Endodermal cell (in vitro differentiated cells): Measurements from ENCODE around the gene PKP3. TPM values are rescaled to one million over a fixed set of nuclear protein-coding genes. Genes with fewer than 3 reads are reported as not detected.
A peak's percentile ranks its signal among the peaks of the same experiment; 100 is the strongest.

ENCODE experiments used
- DNase-seq: peaks from one replicate; pipeline ENCODE4 v3.0.0-alpha.2; 2017
- H3K27ac ChIP-seq: 2 replicates; pipeline ENCODE4 v1.5.1; 2013; ENCODE audit warnings: mild to moderate bottlenecking, low read depth, low read length, moderate library complexity
- H3K27me3 ChIP-seq: 2 replicates; pipeline ENCODE4 v1.6.1; 2013; ENCODE audit warnings: mild to moderate bottlenecking, low read length, moderate library complexity; ENCODE audit not compliant: insufficient read depth, control insufficient read depth, poor library complexity, severe bottlenecking
- H3K36me3 ChIP-seq: 2 replicates; pipeline ENCODE4 v1.7.0; 2013; ENCODE audit warnings: mild to moderate bottlenecking, low read length, moderate library complexity; ENCODE audit not compliant: control insufficient read depth, insufficient read depth
- H3K4me1 ChIP-seq: one replicate; pipeline ENCODE4 v1.7.0; 2013; ENCODE audit warnings: low read length; ENCODE audit not compliant: control insufficient read depth, insufficient read depth
- H3K4me3 ChIP-seq: 2 replicates; pipeline ENCODE4 v1.5.1; 2013; ENCODE audit warnings: mild to moderate bottlenecking, low read length, moderate library complexity
- H3K9ac ChIP-seq: 2 replicates; pipeline ENCODE4 v1.6.1; 2013; ENCODE audit warnings: mild to moderate bottlenecking, low read length, moderate library complexity; ENCODE audit not compliant: poor library complexity, severe bottlenecking; ENCODE audit errors: extremely low read depth
- H3K9me3 ChIP-seq: 2 replicates; pipeline ENCODE4 v1.6.1; 2013; ENCODE audit warnings: mild to moderate bottlenecking, low read length, moderate library complexity; ENCODE audit not compliant: control insufficient read depth
- H3K27ac Mint-ChIP-seq: 2 replicates; pipeline ENCODE4 v1.8.0; 2020; ENCODE audit warnings: mixed read lengths
- H3K27me3 Mint-ChIP-seq: 2 replicates; pipeline ENCODE4 v1.8.0; 2021; ENCODE audit warnings: mild to moderate bottlenecking, mixed read lengths; ENCODE audit not compliant: insufficient read depth
- H3K36me3 Mint-ChIP-seq: 2 replicates; pipeline ENCODE4 v1.8.0; 2020; ENCODE audit warnings: low read depth, mixed read lengths
- H3K4me1 Mint-ChIP-seq: 2 replicates; pipeline ENCODE4 v1.8.0; 2020; ENCODE audit warnings: mixed read lengths
- H3K4me3 Mint-ChIP-seq: 2 replicates; pipeline ENCODE4 v1.8.0; 2020; ENCODE audit warnings: mild to moderate bottlenecking, moderate library complexity, mixed read lengths
- H3K9me3 Mint-ChIP-seq: 2 replicates; pipeline ENCODE4 v1.8.0; 2020; ENCODE audit warnings: mild to moderate bottlenecking, mixed read lengths
- WGBS, 2 experiments: methylation state at CpG; one replicate each; pipeline versions ENCODE4 v1.1.5 to v1.1.7; 2013; ENCODE audit warnings: missing lambda C conversion rate in 2 of 2, mixed read lengths in 1 of 2; ENCODE audit not compliant: insufficient coverage in 1 of 2, insufficient read length in 1 of 2; 5-methylcytosine and 5-hydroxymethylcytosine counted together
- total RNA-seq, 2 donors: library from RNA; stranded (reverse); fragmentation: NEBNext Ultra II Directional in 1 of 2; extraction: Animal tissue kit (Norgen Biotek cat#: 25700) in 1 of 2; gene quantifications; 2 replicates in 1 of 2; 3 replicates in 1 of 2; pipeline ENCODE4 v1.2.1, GENCODE V29; 2021
- TF ChIP-seq, protein P1 (sequence below): fragments of 200-600 bp; sonication (generic); conservative IDR thresholded peaks from 2 replicates; pipeline ENCODE4 v1.5.0; 2021; ENCODE audit warnings: antibody characterized with exemption, mild to moderate bottlenecking

PKP3 gene
- total RNA-seq, 2 donors from 2014 or later, result 35.4 to 44.8 TPM

DNA sequence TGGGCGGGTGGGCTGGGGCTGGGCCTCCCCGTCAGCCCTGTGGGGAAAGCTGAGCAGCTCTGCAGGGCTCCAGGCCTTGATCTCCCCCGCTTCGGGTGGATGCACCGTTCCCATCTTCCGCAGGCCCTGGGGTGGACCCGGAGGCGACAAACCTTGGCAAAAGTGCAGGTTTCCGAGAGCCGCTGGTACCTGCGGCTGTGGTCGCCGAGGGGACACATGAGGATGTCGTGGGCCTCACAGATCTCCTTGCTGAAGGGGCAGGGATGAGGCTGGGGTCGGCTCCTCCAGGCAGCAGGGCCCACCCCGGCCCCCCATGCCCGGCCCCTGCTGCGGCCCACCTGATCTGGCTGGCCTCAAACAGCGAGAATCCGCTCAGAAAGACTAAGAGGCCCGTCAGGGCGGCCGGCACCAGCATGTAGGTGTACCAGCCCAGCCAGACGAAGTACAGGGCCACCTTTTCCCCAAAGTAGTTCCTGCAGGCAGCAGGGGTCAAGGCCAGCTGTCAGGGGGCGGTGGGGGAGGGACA is 36.0 kb downstream of the PKP3 start:
- peaks cover 14% of the 10 kb centered on the region for H3K27me3 Mint-ChIP-seq
- H3K9ac ChIP-seq, result no peak overlapping the region
- no peaks in the 10 kb centered on the region for H3K9me3 ChIP-seq
- H3K36me3 Mint-ChIP-seq, result peaks cover 4% of the 10 kb centered on the region
- no peak overlapping the region for H3K27ac ChIP-seq
- H3K4me1 Mint-ChIP-seq, result no peaks in the 10 kb centered on the region
- H3K36me3 ChIP-seq, result no peaks in the 10 kb centered on the region
- TF ChIP-seq, protein P1, sequence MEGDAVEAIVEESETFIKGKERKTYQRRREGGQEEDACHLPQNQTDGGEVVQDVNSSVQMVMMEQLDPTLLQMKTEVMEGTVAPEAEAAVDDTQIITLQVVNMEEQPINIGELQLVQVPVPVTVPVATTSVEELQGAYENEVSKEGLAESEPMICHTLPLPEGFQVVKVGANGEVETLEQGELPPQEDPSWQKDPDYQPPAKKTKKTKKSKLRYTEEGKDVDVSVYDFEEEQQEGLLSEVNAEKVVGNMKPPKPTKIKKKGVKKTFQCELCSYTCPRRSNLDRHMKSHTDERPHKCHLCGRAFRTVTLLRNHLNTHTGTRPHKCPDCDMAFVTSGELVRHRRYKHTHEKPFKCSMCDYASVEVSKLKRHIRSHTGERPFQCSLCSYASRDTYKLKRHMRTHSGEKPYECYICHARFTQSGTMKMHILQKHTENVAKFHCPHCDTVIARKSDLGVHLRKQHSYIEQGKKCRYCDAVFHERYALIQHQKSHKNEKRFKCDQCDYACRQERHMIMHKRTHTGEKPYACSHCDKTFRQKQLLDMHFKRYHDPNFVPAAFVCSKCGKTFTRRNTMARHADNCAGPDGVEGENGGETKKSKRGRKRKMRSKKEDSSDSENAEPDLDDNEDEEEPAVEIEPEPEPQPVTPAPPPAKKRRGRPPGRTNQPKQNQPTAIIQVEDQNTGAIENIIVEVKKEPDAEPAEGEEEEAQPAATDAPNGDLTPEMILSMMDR, result no peak
- no peak overlapping the region for H3K27ac Mint-ChIP-seq
- DNase-seq, result peak; percentile 60
- H3K27me3 ChIP-seq, result no peaks in the 10 kb centered on the region
- no peak overlapping the region for H3K4me3 ChIP-seq
- WGBS, 2 experiments, result 65 to 72% methylated on average over 12 to 24 of the region's 25 CpGs
- H3K9me3 Mint-ChIP-seq, result peaks cover 4% of the 10 kb centered on the region
- H3K4me1 ChIP-seq, result no peaks in the 10 kb centered on the region
- no peak overlapping the region for H3K4me3 Mint-ChIP-seq

DNA sequence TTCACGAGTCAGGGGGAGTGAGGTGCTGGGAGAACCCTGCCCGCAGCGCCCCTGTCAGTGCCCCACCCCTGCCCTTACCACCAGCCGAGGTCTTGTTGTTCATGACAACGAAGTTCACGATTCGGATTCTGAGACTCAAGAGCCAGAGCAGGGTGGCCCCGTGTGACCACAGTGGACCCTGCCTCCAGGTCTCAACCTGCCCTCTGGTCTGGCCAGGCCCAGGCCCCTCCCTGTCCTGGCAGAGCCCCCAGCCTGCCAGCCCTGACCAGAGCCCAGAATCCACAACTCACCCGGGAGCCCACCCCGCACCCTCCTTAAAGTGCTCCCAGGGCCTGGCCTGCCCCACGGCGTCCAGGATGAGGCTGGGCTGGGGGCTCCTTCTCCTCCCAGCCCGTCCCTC is 37.9 kb downstream of the PKP3 start:
- 85 to 92% methylated on average over 9 to 13 of the region's 13 CpGs for WGBS, 2 experiments
- Histone ChIP-seq H3K4me3 (no peak overlapping the region), H3K9ac (no peak overlapping the region), H3K36me3 (no peaks in the 10 kb centered on the region), H3K27ac (no peak overlapping the region), H3K4me1 (no peaks in the 10 kb centered on the region), H3K27me3 (no peaks in the 10 kb centered on the region), H3K9me3 (no peaks in the 10 kb centered on the region)
- Mint-ChIP-seq H3K4me1 (no peaks in the 10 kb centered on the region), H3K9me3 (peaks cover 4% of the 10 kb centered on the region), H3K27me3 (peaks cover 4% of the 10 kb centered on the region), H3K4me3 (no peak overlapping the region), H3K27ac (no peak overlapping the region), H3K36me3 (peaks cover 3% of the 10 kb centered on the region)
- TF ChIP-seq, protein P1, result no peak
- no peak for DNase-seq

DNA sequence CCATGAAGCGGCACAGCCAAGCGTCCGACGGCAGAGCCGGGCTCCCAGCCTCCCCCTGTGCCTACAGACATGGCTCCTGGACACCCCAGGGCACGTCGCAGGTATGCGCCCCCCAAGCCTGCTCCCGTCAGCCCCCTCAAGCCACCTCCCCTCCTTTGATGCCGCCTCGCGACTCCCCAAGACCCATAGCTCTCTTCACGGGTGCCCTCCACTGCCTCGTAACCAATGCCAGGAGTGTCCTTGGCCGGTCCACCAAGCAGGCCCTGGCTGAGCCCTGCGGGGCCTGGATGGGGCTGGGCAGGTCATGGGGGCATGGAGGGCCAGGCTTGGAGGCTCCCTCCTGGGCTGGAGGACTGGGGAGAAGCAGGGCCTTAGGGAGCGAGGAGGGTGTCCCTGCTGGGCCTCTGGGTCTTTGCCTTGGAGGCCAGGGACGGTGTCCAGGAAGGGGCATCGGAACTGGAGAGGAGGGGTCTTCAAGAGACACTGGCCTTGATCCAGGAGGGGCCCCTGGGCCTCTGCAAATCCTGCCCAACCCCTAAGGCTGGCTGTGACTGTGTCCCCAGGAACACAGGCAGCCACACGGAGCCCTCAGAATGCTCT is 38.6 kb downstream of the PKP3 start:
- WGBS, 2 experiments, result 91 to 99% methylated on average over 8 to 20 of the region's 20 CpGs
- no peaks in the 10 kb centered on the region for H3K36me3 ChIP-seq

More for the DNA sequence above, 38.6 kb downstream of the PKP3 start:
- Histone ChIP-seq H3K4me1 (no peaks in the 10 kb centered on the region), H3K9me3 (no peaks in the 10 kb centered on the region), H3K4me3 (no peak overlapping the region), H3K27ac (no peak overlapping the region), H3K9ac (no peak overlapping the region), H3K27me3 (no peaks in the 10 kb centered on the region)
- TF ChIP-seq, protein P1, result no peak
- peaks cover 9% of the 10 kb centered on the region for H3K9me3 Mint-ChIP-seq
- H3K27me3 Mint-ChIP-seq, result peaks cover 2% of the 10 kb centered on the region
- DNase-seq, result no peak
- no peak overlapping the region for H3K4me3 Mint-ChIP-seq
- peaks cover 3% of the 10 kb centered on the region for H3K36me3 Mint-ChIP-seq
- H3K4me1 Mint-ChIP-seq, result no peaks in the 10 kb centered on the region
- no peak overlapping the region for H3K27ac Mint-ChIP-seq
